GM12875 (cell line): ENCODE measurements around the gene PRAC1.

Experiments used
- H3K4me3 ChIP-seq: one replicate; pipeline ENCODE4 v1.5.1; 2011; ENCODE audit warnings: low read depth, low read length, control low read depth
- TF ChIP-seq, protein P1 (sequence below): IDR thresholded peaks from 2 replicates; pipeline ENCODE4 v1.5.1; 2011; ENCODE audit warnings: low read depth, mild to moderate bottlenecking, control low read depth, inconsistent platforms, low read length, moderate library complexity, borderline replicate concordance; ENCODE audit not compliant: insufficient read depth

Gene PRAC1

DNA sequence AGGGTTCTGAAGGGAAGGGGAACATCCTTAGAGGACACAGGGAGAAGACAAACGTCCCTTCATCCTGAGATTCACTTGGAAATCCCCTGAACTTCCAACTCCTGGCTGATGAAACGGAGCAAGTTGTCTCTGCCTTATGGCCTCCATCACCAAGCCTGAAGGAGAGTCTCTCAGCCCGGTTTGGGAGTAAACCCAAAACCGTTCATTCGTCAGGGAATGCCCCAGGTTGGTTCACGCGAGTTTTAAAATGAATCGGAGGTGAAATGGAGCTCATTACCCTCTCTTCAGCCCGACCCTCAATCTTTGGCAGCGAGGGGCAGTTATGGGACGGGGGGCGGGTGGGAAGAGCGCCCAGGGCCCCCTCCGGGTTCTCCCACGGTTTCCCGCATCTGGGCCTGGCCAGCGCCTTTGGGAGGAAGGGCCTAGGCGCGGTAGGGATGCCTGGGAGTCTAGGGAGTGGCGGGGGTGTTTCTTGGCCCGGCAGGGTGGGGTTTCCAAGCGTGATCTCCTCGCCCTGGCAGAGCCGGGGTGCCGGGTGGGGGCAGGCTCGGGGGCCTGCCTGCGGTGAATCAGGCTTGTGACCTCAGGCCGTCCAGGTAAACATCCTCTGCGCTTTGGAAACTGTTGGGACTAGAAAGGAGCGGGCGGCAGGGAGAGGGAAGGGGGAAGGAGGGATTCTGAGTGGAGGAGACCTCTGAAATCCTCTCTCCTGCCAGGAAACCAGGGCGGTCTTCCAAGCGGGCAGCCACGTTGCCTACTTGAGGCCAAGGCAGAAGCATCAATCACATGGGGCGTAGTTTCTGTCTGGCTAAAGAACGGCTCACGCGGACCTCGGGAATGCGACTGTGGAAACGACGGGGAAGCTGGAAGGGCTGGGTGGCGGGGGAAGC is 30.3 kb upstream of the PRAC1 start:
- H3K4me3 ChIP-seq: no peak overlapping the region
- TF ChIP-seq, protein P1, sequence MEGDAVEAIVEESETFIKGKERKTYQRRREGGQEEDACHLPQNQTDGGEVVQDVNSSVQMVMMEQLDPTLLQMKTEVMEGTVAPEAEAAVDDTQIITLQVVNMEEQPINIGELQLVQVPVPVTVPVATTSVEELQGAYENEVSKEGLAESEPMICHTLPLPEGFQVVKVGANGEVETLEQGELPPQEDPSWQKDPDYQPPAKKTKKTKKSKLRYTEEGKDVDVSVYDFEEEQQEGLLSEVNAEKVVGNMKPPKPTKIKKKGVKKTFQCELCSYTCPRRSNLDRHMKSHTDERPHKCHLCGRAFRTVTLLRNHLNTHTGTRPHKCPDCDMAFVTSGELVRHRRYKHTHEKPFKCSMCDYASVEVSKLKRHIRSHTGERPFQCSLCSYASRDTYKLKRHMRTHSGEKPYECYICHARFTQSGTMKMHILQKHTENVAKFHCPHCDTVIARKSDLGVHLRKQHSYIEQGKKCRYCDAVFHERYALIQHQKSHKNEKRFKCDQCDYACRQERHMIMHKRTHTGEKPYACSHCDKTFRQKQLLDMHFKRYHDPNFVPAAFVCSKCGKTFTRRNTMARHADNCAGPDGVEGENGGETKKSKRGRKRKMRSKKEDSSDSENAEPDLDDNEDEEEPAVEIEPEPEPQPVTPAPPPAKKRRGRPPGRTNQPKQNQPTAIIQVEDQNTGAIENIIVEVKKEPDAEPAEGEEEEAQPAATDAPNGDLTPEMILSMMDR: no peak

DNA sequence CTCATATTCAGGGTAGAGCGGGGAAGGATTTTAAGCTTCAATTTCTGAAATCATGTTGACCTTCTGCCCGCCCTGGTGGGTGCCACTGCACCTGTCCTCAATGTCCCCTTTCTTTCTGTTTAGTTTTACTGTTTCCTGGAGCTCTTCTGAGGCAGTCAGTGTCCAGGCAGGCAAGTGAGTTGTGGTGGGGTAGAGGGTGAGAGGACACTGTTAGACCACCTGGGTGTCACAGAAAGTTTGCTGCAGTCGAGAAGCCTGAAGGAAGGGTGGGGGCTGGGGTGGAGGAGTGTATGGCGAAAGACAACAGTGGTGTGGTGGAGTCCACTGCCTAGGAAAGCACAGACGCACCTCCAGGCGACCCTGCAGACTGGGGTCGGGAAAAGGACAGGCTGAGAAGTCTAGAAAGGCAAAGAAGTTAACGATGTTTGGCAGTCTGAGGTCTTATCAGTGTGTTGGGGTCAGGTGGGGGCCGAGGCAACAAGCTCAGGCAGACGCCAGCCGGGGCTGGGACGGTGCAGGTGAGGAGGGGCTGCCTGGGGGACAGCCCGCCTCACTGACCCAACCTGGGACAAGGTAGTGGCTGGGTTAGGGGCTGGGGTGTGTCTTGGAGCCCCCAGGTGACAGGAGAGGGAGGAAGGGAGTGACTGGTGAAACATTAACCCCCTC is 29.5 kb upstream of the PRAC1 start:
- TF ChIP-seq, protein P1: no peak
- no peak overlapping the region for H3K4me3 ChIP-seq

DNA sequence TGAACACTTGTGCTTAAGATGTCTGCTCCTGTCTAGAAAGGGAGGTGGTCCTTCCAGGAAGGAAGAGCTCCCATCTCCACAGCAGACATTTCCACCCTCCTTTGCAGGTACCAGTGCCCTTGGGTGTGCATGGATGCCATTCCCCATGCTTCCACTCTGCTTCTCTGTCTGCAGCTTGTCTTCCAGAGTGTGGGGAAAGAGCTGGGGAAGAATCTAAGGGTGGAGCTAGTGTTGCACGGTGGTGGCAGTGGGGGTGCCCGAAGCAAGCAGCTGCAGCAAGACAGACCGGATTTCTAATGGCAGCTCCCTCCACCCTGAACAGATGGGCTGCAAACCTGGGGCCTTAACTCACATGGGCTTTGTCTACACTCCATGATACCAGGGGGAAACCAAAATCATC is 28.9 kb upstream of the PRAC1 start:
- TF ChIP-seq, protein P1: no peak
- H3K4me3 ChIP-seq: no peak overlapping the region

DNA sequence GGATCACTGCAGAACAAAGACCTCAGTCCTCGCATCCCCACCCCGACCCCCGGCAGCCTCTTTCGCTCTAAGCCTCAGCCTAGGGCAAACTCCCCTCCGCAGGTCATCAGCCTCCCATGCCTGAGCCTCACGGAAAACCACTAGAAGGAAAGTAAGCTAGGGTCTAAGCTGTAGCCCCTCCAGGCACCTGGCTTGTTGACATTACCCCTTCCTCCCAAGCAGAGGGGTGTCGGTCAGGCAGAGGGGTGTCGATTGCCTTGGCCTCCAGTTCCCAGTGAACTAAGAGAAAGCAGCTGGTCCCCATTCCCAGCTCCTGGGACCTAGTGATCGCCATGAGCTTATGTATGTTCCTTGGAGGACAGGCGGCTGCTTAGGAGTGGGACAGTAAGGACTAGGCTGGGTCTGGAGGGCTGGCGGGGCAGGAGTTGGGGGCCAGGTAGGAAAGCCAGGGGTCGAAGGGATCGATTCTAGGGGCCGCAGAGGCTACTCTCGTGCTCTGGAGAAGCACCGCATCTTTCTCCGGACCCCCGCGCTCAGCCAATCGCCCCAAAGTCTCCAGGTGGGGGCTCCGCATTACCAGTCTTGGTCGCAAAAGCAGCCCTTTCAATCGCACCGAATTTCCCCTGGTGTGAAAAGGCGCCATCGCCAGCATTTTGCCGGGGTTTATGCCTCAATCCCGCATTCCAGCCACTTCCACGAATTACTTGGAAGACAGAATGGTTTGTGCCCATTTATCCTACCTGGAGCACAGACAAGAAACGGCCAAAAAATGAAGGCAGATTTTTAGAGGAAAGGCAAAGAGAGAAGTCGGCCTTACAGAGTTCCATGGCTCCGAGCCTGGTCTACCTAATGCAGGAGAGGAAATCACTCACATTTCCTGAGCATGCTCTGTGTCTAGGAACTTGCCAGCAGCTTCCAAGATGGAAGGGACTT is 27.6 kb upstream of the PRAC1 start:
- H3K4me3 ChIP-seq: no peak overlapping the region
- TF ChIP-seq, protein P1: no peak

GRCh38 chr17:48748718-48749566 is 26.6 kb upstream of the PRAC1 start:
- TF ChIP-seq, protein P1: no peak
- no peak overlapping the region for H3K4me3 ChIP-seq
